GM19238 (cell line): ENCODE results near the gene TAS2R40.

ENCODE experiments used
- DNase-seq: peaks from one replicate; pipeline ENCODE4 v3.0.0; 2011; ENCODE audit warnings: low spot score; ENCODE audit not compliant: insufficient read length

The TAS2R40 gene

GRCh38 chr7:143223784-143224183 is 1.9 kb downstream of the TAS2R40 start:
- no peak for DNase-seq

GRCh38 chr7:143225047-143225446 is 3.2 kb downstream of the TAS2R40 start:
- DNase-seq, result no peak

GRCh38 chr7:143227806-143228205 is 6.0 kb downstream of the TAS2R40 start:
- DNase-seq, result no peak

- no peak for DNase-seq
Measured at GRCh38 chr7:143229054-143229790, 7.4 kb downstream of the TAS2R40 start.

- no peak for DNase-seq
Measured at GRCh38 chr7:143230602-143231457, 9.0 kb downstream of the TAS2R40 start.

- DNase-seq, result no peak
Measured at GRCh38 chr7:143233816-143234532, 12.1 kb downstream of the TAS2R40 start.

GRCh38 chr7:143234533-143234875 is 12.7 kb downstream of the TAS2R40 start:
- no peak for DNase-seq

- DNase-seq, result no peak
Measured at GRCh38 chr7:143235561-143235960, 13.7 kb downstream of the TAS2R40 start.

- DNase-seq, result no peak
Measured at GRCh38 chr7:143236408-143236990, 14.7 kb downstream of the TAS2R40 start.

GRCh38 chr7:143237366-143237765 is 15.5 kb downstream of the TAS2R40 start:
- DNase-seq, result no peak

- no peak for DNase-seq
Measured at GRCh38 chr7:143238289-143238980, 16.6 kb downstream of the TAS2R40 start.

GRCh38 chr7:143239813-143240212 is 18.0 kb downstream of the TAS2R40 start:
- no peak for DNase-seq

- DNase-seq, result no peak
Measured at GRCh38 chr7:143240291-143241168, 18.7 kb downstream of the TAS2R40 start.

- no peak for DNase-seq
Measured at GRCh38 chr7:143242306-143242705, 20.5 kb downstream of the TAS2R40 start.

- DNase-seq, result no peak
Measured at GRCh38 chr7:143243111-143243510, 21.3 kb downstream of the TAS2R40 start.

GRCh38 chr7:143243614-143244013 is 21.8 kb downstream of the TAS2R40 start:
- no peak for DNase-seq

GRCh38 chr7:143244321-143244720 is 22.5 kb downstream of the TAS2R40 start:
- DNase-seq, result no peak

- no peak for DNase-seq
Measured at GRCh38 chr7:143245123-143245522, 23.3 kb downstream of the TAS2R40 start.

GRCh38 chr7:143247372-143247771 is 25.5 kb downstream of the TAS2R40 start:
- DNase-seq, result no peak

GRCh38 chr7:143248761-143249354 is 27.0 kb downstream of the TAS2R40 start:
- no peak for DNase-seq
